Stimulated activated CD8-positive, alpha-beta memory T cell treated with anti-CD3 and anti-CD28 coated beads, Interleukin-15, amount 100 ng/mL, for 24 hours (primary cell): Measurements from ENCODE around the gene RUNX2.

Source experiments
- DNase-seq: peaks from one replicate; pipeline ENCODE4 v3.0.0-alpha.2; 2020; ENCODE audit warnings: low read depth

RUNX2 gene

DNA sequence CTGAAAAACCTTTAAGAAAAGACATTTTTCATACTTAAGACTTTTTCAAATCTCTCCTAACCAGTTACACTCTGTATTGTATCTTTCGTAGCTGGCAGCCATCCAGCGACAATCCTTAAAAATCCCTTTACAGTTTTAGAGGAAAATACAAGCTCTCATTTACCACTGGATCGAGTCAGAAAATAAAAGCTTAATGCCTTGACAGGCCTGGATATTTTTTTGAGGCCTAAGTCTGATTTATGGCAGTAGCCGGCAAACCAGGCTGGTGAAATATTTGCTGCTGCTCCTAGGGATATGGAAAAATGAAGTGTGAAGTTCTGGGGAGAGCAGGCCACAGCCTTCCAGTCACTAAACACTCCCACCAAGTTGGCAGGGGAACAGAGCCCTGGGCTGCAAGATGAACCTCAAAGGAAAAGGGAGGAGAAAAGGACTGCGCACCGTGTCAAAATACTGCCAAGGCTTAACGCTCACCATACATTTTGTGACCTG lies 262.6 kb downstream of the RUNX2 start:
- DNase-seq, result no peak

DNA sequence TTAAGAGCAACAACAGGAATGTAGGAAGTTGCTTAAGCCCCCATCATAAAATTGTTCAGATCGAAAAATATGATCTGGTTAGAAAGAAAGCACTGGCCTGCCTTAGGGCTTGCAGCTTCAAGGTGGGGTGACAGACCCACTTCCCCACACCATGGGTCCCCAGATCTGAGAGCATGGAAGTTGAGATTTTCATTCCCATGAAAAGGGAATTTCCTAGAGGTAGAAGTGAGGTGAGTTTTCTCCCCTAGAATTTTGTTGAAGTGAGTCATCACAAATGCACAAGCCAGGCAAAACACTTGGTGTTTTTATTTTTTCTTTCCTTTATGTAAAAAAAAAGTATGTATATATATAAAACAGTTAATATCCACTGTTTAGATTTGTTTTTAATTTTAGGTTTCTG lies 263.2 kb downstream of the RUNX2 start:
- no peak for DNase-seq

DNA sequence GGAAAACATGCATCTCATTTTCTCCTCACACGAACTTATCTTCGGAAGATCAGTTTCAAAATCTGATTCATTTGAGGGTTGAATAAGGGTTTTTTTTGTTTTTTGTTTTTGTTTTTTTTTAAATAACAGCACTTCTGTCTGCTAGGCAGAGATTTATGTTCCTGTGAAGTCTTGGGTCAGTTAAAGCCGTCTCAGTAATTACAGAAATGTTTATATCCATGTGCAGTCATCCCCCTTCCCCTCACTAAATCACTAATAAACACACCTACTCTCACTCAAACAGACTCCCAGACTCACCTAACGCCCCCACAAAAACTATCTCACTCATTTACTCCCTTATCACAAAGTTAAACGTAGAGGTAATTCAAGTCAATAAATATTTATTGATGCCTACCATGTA lies 263.8 kb downstream of the RUNX2 start:
- no peak for DNase-seq

DNA sequence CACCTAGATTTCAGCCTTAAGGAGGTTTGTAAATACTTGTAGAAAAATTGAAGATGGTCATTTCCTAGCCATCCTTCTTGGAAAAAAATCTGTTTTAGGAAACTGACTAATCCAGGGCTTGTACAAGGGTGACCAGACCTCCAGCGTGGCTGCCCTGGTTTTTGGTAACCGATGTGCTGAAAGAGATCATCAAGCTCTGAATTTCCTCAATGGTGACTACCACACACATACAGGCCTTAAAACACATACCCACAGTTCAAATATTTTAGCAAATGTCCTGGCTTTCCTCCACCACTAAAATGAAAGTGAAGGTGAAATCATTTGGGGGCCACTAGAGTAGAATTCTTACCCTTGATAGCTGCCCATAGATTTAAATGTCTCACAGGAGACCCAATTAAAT lies 264.9 kb downstream of the RUNX2 start:
- no peak for DNase-seq

DNA sequence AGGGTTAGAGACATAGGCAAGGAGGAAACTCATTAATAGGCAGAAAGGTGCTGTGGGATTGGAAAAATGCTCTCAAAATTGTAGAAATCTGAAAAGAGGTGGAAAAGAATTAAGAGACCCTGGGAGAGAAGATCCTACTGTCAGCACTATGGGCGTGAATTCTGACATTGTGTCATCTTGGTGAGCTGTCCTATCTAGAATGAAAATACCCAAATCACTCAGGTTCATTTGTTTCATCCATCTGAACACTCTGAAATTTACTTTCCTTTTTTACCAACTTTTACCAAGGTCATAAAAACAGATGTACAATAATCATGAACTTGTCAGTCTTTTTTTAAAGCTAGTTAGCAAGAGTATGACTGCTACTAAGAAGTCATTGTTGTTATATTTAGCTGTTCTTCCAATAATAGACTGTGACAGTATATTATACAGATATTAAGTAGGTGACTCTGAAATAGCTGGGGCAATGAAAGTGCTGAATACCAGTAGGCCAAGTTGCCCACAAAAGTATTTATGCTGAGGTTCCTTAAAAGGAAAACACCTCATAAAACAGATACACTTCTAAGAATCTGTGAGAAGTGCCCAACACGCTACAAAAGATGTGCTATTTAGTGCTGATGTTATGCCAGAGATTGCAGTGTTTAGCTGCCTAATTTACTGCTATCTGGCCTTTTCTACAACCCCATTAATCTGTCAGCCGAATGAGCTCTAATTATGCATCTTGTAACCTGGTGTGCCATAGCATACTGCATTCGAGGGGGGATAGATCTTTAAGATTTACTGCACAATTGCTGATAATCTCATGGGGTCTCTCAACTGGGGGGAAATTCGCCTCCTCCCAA lies 267.1 kb downstream of the RUNX2 start:
- no peak for DNase-seq

DNA sequence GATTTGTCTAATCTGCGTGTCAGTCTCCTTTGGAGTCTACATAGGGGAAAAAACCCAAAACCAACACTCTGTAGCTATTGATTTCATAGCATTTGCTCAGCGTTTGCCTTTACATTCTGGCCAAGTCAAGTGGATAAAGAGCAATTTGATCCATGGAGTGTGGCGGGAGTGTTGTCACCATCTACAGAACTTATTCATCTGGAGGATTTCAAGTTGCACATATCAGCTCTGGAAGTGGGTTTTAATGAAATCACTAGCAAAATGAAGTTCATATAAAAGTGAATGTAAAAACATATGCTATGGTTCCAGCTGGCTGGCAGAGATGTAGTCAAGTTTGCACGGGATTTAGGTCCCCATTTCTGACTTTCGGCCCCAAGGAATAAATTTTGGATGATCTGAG lies 269.3 kb downstream of the RUNX2 start:
- no peak for DNase-seq

DNA sequence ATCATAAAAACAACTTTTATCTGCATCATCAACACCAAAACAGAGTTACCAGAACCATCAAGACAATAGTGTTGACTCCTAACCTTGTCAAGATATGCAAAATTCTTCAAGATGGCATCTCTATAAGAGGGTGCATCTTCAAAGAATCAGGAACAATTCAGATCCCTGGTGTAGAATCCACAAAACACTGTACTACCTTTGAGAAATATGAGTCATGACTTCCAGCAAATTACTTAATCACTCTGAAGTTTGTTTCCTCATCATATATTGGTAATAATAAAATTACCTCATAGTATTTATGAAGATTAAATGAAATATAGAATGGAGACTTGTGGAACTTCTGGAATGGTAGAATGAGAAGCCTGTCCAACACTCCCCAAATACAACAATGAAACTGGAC lies 270.9 kb downstream of the RUNX2 start:
- no peak for DNase-seq

DNA sequence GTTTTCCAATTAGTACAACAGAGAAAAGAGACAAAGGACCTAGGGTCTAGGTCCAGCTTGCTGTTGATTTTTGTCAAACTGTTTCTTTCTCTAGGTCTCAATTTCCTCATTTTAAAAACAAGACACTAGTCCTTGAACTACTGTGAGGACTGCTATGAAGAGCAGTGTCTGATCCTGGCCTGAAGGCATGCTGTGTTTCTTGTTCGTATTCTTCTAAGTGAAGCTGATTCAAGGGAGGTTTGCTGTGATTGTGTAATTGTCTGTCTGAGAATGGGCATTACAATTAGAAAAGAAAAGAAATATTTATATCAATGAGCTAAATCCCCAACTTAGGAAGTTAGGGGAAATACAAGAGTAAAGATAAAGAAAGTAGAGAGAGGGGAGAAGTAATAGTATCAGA lies 277.8 kb downstream of the RUNX2 start:
- no peak for DNase-seq

DNA sequence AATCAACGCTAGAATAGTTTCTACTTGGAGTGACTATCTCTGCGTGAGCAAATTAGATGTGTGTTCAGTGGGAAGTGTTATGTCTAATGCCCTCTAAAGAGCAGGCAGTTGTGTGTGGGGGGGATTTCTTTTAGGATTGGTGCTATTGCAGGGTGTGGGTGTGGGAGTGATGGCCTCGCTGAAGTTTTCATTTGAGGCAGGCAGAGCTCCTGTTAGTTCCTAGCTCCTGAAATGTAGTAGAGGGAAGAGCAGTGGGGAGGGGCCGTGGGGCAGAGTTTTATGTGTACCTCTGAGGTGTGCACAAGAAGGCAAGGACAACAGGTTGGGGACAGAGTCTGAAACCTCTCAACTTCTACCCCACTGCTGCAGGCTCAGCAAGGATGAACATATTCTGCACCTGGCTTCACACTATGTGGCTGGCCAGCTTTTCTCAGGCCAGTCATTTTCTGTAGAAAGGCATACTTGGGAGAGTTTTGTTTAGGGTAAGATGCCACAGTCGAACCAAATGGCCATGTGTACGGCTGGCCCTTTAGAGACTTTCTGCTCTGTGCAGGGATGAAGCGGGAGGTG lies 278.8 kb downstream of the RUNX2 start:
- DNase-seq, result no peak

DNA sequence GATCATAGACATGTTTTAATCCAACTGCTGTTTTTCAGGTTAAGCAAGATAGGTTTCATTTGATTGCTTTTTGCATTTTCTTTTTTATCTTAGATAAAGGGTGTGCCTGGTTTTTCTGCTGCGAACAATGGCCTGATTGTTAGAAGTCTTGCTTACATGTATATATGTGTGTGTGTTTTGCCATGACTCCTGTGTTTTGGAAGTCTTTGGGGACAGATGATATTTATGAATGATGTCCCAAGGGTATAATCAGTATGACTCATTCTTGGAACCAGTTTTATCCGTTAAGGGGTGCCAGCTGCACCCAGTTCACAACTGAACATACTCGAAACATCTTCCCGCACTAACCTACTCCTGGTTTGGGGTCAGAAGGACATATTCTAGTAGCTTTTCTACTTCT lies 279.7 kb downstream of the RUNX2 start:
- no peak for DNase-seq

DNA sequence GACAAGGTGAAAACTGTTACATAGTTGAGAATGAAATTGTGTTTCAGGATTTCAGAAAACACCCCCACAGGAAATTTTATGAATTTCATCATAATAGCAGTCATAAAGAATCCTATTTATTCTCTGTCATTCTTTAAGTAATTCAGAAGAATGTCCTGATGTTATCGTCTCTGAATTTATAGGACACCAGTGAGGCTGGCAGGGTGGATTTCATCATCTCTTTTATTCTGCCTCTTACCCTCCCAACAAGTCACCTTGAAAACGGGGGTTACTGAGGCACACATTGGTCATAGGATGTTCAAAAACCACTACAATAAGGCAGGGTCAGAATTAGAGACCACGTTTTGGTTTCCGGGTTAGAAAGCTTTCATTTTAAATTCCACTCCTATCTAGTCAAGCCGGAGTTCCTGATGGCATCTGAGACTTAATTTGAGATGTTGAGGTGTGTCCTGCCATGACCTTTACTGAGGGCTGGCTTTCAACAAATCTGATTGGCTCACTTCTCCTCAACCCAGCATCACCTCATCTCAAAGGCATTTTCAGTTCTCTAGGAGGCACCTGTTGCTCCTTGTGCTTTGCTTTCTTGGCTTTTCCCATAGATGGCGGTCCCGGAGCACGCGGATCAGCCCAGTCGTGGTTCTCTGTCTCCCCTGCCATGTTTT lies 280.3 kb downstream of the RUNX2 start:
- DNase-seq, result no peak

DNA sequence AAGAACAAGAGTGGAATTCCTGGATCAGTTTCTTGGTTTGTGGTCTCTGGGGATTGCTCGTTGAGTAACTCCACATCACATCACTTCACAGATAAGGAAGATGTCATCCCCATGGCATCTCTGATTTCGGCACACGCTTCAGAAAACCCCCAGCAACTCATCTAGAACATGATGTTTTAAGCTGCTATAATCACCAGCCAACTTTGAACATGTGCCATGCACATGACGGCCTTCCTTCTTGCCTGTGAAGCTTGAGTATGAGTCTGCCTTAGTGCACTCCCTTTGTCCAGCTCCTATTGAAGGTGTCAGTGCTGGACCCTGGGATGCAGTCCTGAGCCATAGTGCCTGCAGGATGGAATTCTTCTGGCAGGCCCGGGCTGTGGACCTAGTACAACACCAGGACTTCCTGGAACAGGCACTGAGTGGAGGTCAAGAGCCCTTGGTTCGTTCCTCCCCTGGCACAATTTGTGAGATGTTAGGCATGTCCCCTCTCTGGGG lies 281.1 kb downstream of the RUNX2 start:
- DNase-seq, result no peak

DNA sequence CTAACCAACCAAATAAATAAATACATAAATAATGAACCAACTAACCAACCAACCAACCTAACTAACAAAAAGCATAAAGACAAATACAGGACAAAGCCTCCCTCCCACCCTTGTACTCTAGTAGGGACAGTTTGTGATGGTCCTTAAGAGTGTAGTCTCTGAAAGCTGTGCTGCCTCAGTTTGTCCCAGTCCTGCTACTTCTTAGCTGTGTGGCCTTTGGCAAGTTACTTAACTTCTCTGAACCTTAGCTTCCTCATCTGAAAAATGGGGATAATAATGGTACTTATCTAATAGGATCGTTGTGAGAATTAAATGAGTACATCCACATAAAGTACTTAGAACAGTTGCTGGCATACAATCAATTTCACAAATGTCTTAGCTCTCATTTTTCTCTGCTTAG lies 282.2 kb downstream of the RUNX2 start:
- DNase-seq, result no peak

DNA sequence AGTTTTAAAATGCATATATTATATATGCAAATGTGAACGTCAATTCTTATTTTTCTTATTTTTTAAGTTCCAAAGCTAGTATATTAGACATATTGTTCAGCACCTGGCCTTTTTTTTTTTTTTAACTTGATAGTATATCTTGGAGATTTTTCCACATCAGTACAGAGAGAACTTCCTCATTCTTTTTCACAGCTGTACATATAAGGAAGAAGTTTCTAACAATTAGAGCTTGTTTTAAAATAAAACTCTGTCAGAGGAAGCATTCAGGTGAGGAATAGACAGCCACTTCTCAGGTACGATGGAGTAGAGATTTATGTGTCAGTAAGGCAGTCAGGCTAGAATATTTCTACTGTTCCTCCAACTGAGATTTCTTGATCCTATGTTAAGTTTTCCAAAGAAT lies 282.7 kb downstream of the RUNX2 start:
- DNase-seq, result no peak

DNA sequence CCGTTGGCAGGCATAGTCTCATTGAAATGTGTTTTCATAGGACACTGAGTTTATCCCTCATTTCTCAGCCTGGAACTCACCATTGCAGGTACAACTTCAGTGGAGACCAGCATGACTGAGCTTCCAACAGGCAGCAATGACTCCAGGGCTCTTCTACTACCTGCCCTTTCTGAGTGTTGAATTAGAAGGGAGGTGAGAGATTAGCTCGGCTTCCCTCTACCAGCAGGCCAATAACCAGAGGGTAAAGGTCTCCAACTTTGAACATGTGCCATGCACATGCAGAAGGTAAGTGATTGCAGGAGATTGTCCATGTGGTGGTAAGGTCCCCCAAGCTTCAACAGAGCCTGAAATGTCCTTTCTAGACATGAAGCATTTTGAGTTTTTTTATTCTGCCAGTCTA lies 283.4 kb downstream of the RUNX2 start:
- DNase-seq, result no peak

DNA sequence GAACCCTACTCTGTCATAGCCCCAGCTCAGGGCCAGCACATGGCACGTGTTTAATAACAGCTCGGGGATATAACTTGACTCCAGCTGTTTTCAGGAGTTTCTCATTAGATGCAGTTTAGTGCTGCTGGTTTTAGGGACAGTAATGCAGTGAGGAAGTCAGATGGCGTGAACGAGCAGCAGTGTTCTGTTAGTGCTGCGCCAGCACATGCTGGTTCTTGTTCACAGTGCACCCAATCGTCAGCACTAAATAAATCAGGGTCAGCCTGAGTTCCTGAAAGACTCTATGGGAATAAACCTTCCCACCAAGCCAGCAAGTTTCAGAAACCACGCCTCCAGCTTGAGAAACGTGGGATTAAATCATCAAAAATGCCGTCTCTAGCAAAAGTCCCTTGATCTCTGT lies 285.5 kb downstream of the RUNX2 start:
- DNase-seq, result no peak

DNA sequence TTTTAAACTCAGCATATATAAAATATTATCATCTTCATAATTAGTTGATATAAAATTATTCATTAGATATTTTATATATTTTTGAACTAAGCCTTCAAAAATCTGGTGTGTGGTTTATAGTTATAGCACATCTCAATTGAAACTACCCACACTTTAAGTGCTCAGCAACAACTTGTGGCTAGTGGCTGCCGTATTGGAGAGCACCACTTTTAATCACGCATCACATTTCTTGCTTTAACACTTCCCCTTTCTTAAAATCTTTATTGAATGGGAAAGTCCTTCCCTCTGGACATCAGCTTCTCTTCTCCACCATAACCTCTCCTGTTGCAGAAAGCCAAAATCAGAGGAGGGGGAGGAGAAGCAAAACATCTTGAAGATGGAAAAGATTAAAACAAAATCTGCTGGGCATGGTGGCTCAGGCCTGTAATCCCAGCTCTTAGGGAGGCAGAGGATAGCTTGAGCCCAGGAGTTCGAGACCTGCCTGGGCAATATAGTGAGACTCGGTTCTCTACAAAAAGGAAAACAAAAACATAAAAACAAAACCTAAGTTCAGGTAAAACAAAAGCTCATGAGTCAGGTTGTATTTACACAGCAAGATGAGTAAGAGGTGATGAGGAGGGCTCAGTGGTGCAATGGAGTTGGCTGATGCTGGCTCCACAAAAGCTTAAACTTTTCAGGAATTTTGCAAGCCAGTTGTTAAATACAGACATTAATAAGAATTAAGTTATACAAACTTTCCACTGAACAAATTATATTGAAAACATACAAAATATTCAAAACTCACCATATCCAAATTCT lies 286.6 kb downstream of the RUNX2 start:
- no peak for DNase-seq

DNA sequence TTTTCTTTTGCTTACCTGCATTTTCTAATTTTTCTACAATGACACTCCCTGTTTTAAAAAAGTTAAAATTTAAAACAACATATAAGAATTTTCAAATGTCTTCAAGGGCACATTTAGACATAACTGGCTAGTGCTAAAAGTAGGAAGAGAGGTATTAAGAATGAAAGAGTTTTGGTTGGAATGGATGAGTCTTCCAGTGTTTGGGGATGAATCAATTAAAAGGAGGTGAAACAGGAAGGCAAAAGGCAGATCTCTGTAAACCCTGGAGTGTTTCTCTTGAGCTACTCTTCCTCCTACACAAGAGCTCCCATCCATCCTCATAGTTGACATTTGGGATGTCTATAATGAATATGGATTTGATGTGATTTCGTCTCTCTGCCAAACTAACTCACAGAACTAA lies 288.1 kb downstream of the RUNX2 start:
- no peak for DNase-seq

DNA sequence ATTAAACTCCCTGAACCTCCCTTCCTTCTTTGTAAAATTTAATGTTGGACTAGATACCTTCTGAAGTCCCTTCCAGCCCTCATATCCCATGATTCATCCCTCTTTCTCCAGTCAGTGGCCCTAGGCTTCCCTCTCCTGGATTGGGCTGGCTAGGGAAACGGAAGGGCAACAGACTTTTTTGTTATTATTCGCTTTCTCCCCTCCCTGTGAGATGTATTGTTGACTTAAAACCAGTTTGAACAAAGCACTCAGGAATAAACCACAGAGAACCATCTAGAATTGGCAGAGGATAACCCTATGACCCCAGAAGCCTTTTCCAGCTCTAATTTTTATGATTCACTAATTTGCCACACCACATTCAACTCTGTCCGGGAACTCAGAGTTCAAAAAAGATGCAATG lies 289.3 kb downstream of the RUNX2 start:
- DNase-seq, result no peak

DNA sequence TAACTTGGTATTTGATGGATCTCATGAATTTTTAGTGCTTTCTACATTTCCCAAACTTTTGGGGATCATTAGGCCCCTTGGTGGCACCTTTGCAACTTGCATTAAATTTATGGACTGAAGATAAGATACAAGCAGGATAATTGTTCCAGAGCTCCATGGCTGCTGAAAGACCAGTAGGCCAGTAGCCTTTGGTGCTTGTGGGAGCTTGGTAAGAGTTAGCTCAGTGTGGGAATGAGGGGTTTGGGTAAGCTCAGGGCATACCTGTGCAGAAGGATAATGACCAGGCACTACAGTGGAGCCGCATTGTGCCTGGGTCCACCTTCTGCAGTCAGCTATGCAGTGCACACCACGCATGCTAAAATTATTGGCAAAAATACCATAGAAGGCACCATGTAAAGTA lies 290.1 kb downstream of the RUNX2 start:
- DNase-seq, result no peak

DNA sequence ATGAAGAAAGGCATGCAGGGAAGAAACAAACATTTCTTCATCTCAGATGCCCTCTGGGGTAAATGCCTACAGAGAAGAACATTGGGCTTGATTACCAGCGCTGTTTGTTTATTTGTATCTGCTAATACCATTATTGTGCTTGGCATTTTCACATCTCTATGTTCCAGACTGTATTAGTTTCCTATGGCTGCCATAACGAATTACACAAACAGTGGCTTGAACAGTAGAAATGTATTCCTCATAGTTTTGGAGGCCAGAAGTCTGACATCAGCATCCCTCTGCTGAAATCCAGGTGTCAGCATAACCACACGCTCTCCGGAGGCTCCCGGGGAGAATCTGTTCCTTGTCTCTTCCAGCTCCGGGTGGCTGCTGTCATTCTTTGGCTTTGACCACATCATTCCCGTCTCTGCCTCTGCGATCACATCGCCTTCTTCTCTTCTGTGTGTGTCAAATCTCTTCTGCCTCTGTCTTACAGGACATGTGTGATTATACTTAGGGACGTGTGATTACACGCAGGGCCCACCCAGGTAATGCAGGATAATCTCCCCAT lies 291.2 kb downstream of the RUNX2 start:
- no peak for DNase-seq

DNA sequence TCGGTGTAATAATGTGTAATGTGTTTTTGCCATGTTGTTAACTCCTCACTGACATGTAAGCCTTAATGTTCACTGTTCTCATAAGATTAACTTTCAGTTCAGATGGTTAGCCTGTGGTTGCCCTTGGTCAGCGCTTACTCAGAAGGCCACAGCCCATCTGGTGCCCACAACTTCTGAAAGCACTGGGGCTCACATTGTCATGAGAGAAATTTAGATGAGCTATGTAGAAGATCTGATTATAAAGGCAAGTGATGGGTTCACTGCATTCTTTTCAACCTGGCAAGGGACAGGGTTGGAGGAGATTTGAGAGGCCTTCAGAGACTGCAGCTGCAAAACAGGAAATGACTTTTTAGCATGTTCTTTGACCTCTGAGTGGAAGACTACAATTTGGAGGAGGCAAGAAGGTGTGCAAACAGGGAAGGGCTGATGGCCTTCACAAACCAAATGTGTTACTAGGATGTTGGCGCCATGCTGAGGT lies 291.9 kb downstream of the RUNX2 start:
- DNase-seq, result no peak
